Measurements from ENCODE around the gene HES5. TPM values are rescaled to one million over a fixed set of nuclear protein-coding genes. Genes with fewer than 3 reads are reported as not detected.

HES5 gene
- total and polyA plus RNA-seq, 10 of the 15 experiments (the other 5 are each of a cell fraction or from before 2014, with no cell fraction given): 0.12 to 0.15 TPM; not detected in 8

DNA sequence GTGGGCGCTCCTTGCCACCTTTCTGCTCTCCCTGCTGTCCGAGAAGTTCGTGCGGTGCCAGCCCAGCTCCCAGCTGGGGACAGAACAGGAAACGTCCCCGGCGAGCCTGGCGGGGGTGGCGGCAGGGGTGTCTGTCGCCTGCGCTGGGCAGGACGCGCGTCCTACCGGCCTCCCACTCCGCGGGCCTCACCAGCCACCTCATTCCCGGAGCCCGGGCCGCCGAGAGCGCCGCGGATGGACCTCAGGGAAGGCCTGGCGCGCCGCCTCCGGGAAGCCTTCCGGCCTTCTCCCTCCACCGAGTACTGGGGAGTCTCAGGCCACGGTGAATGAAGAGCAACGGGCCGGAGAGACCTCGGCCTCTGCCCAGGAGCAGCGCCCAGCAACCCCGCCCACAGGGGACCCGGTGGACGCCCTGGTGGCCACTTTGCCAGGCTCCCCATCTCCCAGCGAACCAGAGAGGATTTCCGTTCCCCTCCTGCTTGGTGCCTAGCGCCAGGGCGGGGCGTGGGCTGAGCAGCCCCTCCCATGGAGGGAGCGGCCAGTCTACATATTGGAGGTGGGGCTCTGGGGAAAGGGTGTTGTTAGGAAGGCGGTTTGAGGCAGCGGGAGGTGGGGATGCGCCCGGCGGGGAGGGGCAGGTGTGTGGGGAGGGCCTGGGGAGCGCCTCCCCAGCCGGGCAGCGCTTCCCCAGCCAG lies 16.6 kb upstream of the HES5 start (continued):
- TF ChIP-seq, protein P1, sequence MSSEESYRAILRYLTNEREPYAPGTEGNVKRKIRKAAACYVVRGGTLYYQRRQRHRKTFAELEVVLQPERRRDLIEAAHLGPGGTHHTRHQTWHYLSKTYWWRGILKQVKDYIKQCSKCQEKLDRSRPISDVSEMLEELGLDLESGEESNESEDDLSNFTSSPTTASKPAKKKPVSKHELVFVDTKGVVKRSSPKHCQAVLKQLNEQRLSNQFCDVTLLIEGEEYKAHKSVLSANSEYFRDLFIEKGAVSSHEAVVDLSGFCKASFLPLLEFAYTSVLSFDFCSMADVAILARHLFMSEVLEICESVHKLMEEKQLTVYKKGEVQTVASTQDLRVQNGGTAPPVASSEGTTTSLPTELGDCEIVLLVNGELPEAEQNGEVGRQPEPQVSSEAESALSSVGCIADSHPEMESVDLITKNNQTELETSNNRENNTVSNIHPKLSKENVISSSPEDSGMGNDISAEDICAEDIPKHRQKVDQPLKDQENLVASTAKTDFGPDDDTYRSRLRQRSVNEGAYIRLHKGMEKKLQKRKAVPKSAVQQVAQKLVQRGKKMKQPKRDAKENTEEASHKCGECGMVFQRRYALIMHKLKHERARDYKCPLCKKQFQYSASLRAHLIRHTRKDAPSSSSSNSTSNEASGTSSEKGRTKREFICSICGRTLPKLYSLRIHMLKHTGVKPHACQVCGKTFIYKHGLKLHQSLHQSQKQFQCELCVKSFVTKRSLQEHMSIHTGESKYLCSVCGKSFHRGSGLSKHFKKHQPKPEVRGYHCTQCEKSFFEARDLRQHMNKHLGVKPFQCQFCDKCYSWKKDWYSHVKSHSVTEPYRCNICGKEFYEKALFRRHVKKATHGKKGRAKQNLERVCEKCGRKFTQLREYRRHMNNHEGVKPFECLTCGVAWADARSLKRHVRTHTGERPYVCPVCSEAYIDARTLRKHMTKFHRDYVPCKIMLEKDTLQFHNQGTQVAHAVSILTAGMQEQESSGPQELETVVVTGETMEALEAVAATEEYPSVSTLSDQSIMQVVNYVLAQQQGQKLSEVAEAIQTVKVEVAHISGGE (CRISPR knock-in tag; IDR thresholded peaks at IDR 0.05): no peak
- TF ChIP-seq BRCA1 (IDR thresholded peaks at IDR 0.05; ENCODE audit: low read depth, low read length): no peak
- no peak for TF ChIP-seq ESRRA (IDR thresholded peaks at IDR 0.05; ENCODE audit: low read length)
- TF ChIP-seq DPF2 (IDR thresholded peaks at IDR 0.05): peak; percentile 70
- TF ChIP-seq, protein P2, sequence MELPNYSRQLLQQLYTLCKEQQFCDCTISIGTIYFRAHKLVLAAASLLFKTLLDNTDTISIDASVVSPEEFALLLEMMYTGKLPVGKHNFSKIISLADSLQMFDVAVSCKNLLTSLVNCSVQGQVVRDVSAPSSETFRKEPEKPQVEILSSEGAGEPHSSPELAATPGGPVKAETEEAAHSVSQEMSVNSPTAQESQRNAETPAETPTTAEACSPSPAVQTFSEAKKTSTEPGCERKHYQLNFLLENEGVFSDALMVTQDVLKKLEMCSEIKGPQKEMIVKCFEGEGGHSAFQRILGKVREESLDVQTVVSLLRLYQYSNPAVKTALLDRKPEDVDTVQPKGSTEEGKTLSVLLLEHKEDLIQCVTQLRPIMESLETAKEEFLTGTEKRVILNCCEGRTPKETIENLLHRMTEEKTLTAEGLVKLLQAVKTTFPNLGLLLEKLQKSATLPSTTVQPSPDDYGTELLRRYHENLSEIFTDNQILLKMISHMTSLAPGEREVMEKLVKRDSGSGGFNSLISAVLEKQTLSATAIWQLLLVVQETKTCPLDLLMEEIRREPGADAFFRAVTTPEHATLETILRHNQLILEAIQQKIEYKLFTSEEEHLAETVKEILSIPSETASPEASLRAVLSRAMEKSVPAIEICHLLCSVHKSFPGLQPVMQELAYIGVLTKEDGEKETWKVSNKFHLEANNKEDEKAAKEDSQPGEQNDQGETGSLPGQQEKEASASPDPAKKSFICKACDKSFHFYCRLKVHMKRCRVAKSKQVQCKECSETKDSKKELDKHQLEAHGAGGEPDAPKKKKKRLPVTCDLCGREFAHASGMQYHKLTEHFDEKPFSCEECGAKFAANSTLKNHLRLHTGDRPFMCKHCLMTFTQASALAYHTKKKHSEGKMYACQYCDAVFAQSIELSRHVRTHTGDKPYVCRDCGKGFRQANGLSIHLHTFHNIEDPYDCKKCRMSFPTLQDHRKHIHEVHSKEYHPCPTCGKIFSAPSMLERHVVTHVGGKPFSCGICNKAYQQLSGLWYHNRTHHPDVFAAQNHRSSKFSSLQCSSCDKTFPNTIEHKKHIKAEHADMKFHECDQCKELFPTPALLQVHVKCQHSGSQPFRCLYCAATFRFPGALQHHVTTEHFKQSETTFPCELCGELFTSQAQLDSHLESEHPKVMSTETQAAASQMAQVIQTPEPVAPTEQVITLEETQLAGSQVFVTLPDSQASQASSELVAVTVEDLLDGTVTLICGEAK (IDR thresholded peaks at IDR 0.05; ENCODE audit: borderline replicate concordance): no peak
- peak; percentile 52 for TF ChIP-seq EED (IDR thresholded peaks at IDR 0.05; ENCODE audit: low read depth)
- no peak; the same call in 1 of the 2 replicates for TF ChIP-seq MXI1 (IDR thresholded peaks at IDR 0.05; ENCODE audit: low read depth, low read length)
- TF ChIP-seq EGR1 (IDR thresholded peaks at IDR 0.05; ENCODE audit: borderline replicate concordance in 1 of 2, low read depth in 2 of 2, low read length in 2 of 2): peak in 1 of 2 experiments; percentile 36; a peak in 1 of 3 replicates
- TF ChIP-seq, protein P3, sequence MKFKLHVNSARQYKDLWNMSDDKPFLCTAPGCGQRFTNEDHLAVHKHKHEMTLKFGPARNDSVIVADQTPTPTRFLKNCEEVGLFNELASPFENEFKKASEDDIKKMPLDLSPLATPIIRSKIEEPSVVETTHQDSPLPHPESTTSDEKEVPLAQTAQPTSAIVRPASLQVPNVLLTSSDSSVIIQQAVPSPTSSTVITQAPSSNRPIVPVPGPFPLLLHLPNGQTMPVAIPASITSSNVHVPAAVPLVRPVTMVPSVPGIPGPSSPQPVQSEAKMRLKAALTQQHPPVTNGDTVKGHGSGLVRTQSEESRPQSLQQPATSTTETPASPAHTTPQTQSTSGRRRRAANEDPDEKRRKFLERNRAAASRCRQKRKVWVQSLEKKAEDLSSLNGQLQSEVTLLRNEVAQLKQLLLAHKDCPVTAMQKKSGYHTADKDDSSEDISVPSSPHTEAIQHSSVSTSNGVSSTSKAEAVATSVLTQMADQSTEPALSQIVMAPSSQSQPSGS (IDR thresholded peaks at IDR 0.05; ENCODE audit: low read length): no peak
- TF ChIP-seq ZNF24 (IDR thresholded peaks at IDR 0.05): no peak
- no peak for TF ChIP-seq NR2F1 (conservative IDR thresholded peaks at IDR 0.05)
- TF ChIP-seq, protein P4, sequence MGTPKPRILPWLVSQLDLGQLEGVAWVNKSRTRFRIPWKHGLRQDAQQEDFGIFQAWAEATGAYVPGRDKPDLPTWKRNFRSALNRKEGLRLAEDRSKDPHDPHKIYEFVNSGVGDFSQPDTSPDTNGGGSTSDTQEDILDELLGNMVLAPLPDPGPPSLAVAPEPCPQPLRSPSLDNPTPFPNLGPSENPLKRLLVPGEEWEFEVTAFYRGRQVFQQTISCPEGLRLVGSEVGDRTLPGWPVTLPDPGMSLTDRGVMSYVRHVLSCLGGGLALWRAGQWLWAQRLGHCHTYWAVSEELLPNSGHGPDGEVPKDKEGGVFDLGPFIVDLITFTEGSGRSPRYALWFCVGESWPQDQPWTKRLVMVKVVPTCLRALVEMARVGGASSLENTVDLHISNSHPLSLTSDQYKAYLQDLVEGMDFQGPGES (IDR thresholded peaks at IDR 0.05): no peak
- TF ChIP-seq TCF7 (IDR thresholded peaks at IDR 0.05; ENCODE audit: borderline replicate concordance): no peak
- TF ChIP-seq BMI1 (IDR thresholded peaks at IDR 0.05; ENCODE audit: borderline replicate concordance): no peak
- TF ChIP-seq YBX1 (IDR thresholded peaks at IDR 0.05): no peak
- TF ChIP-seq RB1 (IDR thresholded peaks at IDR 0.05; ENCODE audit: borderline replicate concordance): 0 out of 2 replicates have a peak, but pooled peaks have one; percentile 39
- no peak for TF ChIP-seq POU2F2 (IDR thresholded peaks at IDR 0.05; ENCODE audit: borderline replicate concordance, low read depth, low read length)
- TF ChIP-seq MYB (IDR thresholded peaks at IDR 0.05; ENCODE audit: borderline replicate concordance, low read depth, low read length): no peak
